Measurements from ENCODE around the gene KRT20. TPM values are rescaled to one million over a fixed set of nuclear protein-coding genes. Genes with fewer than 3 reads are reported as not detected.

KRT20 gene
- total and polyA plus RNA-seq, 2 experiments from 2014 or later: not detected

DNA sequence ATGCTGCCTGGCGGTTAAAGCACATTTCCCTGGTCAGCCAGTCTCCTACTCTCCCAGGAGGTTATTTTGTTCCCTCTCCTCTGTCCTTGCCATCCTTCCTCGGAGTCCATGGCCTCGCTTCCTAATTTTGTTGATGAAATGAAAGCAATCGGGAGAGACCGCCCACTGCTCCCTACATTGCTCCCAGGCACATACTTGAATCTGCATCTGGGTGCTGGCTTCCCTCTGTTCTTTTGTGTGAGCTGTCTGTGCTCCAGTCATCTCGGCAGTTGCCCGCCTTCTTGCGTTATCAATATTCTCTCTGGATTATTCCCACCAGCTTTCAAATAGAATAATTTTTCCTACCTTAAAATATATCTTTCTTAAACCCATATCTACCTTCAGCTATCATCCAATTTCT lies 41.3 kb upstream of the KRT20 start (continued):
- TF ChIP-seq, protein P1, sequence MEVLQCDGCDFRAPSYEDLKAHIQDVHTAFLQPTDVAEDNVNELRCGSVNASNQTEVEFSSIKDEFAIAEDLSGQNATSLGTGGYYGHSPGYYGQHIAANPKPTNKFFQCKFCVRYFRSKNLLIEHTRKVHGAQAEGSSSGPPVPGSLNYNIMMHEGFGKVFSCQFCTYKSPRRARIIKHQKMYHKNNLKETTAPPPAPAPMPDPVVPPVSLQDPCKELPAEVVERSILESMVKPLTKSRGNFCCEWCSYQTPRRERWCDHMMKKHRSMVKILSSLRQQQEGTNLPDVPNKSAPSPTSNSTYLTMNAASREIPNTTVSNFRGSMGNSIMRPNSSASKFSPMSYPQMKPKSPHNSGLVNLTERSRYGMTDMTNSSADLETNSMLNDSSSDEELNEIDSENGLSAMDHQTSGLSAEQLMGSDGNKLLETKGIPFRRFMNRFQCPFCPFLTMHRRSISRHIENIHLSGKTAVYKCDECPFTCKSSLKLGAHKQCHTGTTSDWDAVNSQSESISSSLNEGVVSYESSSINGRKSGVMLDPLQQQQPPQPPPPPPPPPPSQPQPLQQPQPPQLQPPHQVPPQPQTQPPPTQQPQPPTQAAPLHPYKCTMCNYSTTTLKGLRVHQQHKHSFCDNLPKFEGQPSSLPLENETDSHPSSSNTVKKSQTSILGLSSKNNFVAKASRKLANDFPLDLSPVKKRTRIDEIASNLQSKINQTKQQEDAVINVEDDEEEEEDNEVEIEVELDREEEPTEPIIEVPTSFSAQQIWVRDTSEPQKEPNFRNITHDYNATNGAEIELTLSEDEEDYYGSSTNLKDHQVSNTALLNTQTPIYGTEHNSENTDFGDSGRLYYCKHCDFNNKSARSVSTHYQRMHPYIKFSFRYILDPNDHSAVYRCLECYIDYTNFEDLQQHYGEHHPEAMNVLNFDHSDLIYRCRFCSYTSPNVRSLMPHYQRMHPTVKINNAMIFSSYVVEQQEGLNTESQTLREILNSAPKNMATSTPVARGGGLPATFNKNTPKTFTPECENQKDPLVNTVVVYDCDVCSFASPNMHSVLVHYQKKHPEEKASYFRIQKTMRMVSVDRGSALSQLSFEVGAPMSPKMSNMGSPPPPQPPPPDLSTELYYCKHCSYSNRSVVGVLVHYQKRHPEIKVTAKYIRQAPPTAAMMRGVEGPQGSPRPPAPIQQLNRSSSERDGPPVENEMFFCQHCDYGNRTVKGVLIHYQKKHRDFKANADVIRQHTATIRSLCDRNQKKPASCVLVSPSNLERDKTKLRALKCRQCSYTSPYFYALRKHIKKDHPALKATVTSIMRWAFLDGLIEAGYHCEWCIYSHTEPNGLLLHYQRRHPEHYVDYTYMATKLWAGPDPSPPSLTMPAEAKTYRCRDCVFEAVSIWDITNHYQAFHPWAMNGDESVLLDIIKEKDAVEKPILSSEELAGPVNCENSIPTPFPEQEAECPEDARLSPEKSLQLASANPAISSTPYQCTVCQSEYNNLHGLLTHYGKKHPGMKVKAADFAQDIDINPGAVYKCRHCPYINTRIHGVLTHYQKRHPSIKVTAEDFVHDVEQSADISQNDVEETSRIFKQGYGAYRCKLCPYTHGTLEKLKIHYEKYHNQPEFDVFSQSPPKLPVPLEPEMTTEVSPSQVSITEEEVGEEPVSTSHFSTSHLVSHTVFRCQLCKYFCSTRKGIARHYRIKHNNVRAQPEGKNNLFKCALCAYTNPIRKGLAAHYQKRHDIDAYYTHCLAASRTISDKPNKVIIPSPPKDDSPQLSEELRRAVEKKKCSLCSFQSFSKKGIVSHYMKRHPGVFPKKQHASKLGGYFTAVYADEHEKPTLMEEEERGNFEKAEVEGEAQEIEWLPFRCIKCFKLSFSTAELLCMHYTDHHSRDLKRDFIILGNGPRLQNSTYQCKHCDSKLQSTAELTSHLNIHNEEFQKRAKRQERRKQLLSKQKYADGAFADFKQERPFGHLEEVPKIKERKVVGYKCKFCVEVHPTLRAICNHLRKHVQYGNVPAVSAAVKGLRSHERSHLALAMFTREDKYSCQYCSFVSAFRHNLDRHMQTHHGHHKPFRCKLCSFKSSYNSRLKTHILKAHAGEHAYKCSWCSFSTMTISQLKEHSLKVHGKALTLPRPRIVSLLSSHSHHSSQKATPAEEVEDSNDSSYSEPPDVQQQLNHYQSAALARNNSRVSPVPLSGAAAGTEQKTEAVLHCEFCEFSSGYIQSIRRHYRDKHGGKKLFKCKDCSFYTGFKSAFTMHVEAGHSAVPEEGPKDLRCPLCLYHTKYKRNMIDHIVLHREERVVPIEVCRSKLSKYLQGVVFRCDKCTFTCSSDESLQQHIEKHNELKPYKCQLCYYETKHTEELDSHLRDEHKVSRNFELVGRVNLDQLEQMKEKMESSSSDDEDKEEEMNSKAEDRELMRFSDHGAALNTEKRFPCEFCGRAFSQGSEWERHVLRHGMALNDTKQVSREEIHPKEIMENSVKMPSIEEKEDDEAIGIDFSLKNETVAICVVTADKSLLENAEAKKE (CRISPR knock-in tag; IDR thresholded peaks at IDR 0.05): no peak
- TF ChIP-seq STAT1 (IDR thresholded peaks at IDR 0.05; ENCODE audit: unreplicated experiment): no peak
- no peak for TF ChIP-seq JUNB (IDR thresholded peaks at IDR 0.05; ENCODE audit: unreplicated experiment)
- no peak for TF ChIP-seq CREB1 (CRISPR knock-in tag; IDR thresholded peaks at IDR 0.05; ENCODE audit: low read depth)
- TF ChIP-seq, protein P2, sequence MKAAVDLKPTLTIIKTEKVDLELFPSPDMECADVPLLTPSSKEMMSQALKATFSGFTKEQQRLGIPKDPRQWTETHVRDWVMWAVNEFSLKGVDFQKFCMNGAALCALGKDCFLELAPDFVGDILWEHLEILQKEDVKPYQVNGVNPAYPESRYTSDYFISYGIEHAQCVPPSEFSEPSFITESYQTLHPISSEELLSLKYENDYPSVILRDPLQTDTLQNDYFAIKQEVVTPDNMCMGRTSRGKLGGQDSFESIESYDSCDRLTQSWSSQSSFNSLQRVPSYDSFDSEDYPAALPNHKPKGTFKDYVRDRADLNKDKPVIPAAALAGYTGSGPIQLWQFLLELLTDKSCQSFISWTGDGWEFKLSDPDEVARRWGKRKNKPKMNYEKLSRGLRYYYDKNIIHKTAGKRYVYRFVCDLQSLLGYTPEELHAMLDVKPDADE (IDR thresholded peaks at IDR 0.05): no peak
- no peak for TF ChIP-seq ZNF331 (CRISPR knock-in tag; IDR thresholded peaks at IDR 0.05; ENCODE audit: low read depth)
- no peak for TF ChIP-seq EZH2 (IDR thresholded peaks at IDR 0.05; ENCODE audit: low read depth, unreplicated experiment)
- TF ChIP-seq NANOG (IDR thresholded peaks at IDR 0.05; ENCODE audit: borderline replicate concordance): no peak

DNA sequence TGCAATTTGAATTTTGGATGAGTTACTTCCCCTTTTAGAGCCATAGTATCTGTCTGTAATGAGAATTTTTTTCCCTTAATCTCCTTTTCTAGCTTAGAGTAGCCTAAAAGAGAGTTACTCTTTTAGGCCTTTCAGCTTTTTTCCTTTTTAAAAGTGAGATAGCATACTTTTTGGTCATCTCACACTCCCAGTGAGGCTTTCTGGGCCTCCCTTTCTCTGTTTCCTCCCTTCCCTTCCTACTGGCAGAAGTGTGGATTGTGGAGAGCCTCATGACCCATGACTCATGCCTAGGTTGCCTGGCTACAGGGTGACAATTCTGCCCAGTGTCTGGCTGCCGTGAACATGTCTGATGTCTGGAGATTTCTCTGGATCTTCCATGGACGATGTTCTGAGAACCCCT lies 37.2 kb upstream of the KRT20 start:
- ATAC-seq: no peak
- Mint-ChIP-seq H3K4me3 (no peak overlapping the region), H3K9me3 (no peaks in the 10 kb centered on the region), H3K27ac (no peak overlapping the region), H3K27me3 (ENCODE audit: insufficient read depth, low read depth, poor library complexity) (no peaks in the 10 kb centered on the region), H3K36me3 (ENCODE audit: low read depth) (no peaks in the 10 kb centered on the region), H3K4me1 (peaks cover 10% of the 10 kb centered on the region)
- peaks cover 10% of the 10 kb centered on the region; the same call in 1 of the 2 replicates for H3K4me1 ChIP-seq (ENCODE audit: insufficient read depth)
- H3K79me2 ChIP-seq (replicated peaks; ENCODE audit: insufficient read depth): no peaks in the 10 kb centered on the region
- H3K27me3 ChIP-seq (ENCODE audit: insufficient read depth): no peaks in the 10 kb centered on the region
- H3K36me3 ChIP-seq (ENCODE audit: insufficient read depth): no peaks in the 10 kb centered on the region
- no peak overlapping the region for H3K4me2 ChIP-seq
- H3K27ac ChIP-seq (ENCODE audit: low read depth): no peak overlapping the region
- no peak for DNase-seq (ENCODE audit: low spot score)
- no peaks in the 10 kb centered on the region for H4K20me1 ChIP-seq (replicated peaks; ENCODE audit: insufficient read depth)
- no peaks in the 10 kb centered on the region for H3F3A ChIP-seq (replicated peaks; ENCODE audit: low read depth)
- H2AFZ ChIP-seq: no peak overlapping the region
- H3K9me2 ChIP-seq (ENCODE audit: insufficient read depth): no peaks in the 10 kb centered on the region
- no peak overlapping the region for H3K4me3 ChIP-seq
- TF ChIP-seq, protein P3, sequence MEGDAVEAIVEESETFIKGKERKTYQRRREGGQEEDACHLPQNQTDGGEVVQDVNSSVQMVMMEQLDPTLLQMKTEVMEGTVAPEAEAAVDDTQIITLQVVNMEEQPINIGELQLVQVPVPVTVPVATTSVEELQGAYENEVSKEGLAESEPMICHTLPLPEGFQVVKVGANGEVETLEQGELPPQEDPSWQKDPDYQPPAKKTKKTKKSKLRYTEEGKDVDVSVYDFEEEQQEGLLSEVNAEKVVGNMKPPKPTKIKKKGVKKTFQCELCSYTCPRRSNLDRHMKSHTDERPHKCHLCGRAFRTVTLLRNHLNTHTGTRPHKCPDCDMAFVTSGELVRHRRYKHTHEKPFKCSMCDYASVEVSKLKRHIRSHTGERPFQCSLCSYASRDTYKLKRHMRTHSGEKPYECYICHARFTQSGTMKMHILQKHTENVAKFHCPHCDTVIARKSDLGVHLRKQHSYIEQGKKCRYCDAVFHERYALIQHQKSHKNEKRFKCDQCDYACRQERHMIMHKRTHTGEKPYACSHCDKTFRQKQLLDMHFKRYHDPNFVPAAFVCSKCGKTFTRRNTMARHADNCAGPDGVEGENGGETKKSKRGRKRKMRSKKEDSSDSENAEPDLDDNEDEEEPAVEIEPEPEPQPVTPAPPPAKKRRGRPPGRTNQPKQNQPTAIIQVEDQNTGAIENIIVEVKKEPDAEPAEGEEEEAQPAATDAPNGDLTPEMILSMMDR (conservative IDR thresholded peaks at IDR 0.05; ENCODE audit: low read depth in 2 of 2): no peak
- TF ChIP-seq JUNB (IDR thresholded peaks at IDR 0.05; ENCODE audit: unreplicated experiment) (no peak), CREB1 (CRISPR knock-in tag; IDR thresholded peaks at IDR 0.05; ENCODE audit: low read depth) (no peak), EZH2 (IDR thresholded peaks at IDR 0.05; ENCODE audit: low read depth, unreplicated experiment) (no peak), EZH2phosphoT487 (IDR thresholded peaks at IDR 0.05; ENCODE audit: unreplicated experiment) (no peak), STAT1 (IDR thresholded peaks at IDR 0.05; ENCODE audit: unreplicated experiment) (no peak), ZNF331 (CRISPR knock-in tag; IDR thresholded peaks at IDR 0.05; ENCODE audit: low read depth) (no peak), NANOG (IDR thresholded peaks at IDR 0.05; ENCODE audit: borderline replicate concordance) (no peak), ZNF114 (CRISPR knock-in tag; IDR thresholded peaks at IDR 0.05) (no peak)
- TF ChIP-seq, protein P2 (IDR thresholded peaks at IDR 0.05): no peak

All from GM23338 (cell line).